ENCODE results near the gene EHD4. TPM values are rescaled to one million over a fixed set of nuclear protein-coding genes. Genes with fewer than 3 reads are reported as not detected.

Gene EHD4
- total RNA-seq, 1 donor from 2014 or later: 18.8 TPM

GRCh38 chr15:41852736-41853590 lies 119.4 kb downstream of the EHD4 start:
- TF ChIP-seq CTCF (conservative IDR thresholded peaks at IDR 0.05): no peak
- Mint-ChIP-seq H3K4me1 (ENCODE audit: unreplicated experiment) (peaks cover 4% of the 10 kb centered on the region), H3K4me3 (no peak overlapping the region), H3K9me3 (no peaks in the 10 kb centered on the region), H3K27me3 (no peaks in the 10 kb centered on the region), H3K27ac (no peak overlapping the region), H3K36me3 (peaks cover 5% of the 10 kb centered on the region)
- no peak for DNase-seq (ENCODE audit: extremely low spot score, unreplicated experiment)

GRCh38 chr15:41851755-41852370 lies 120.5 kb downstream of the EHD4 start:
- Mint-ChIP-seq H3K27me3 (no peaks in the 10 kb centered on the region), H3K4me3 (no peak overlapping the region), H3K27ac (no peak overlapping the region), H3K4me1 (ENCODE audit: unreplicated experiment) (peaks cover 4% of the 10 kb centered on the region), H3K9me3 (no peaks in the 10 kb centered on the region), H3K36me3 (peaks cover 5% of the 10 kb centered on the region)
- DNase-seq (ENCODE audit: extremely low spot score, unreplicated experiment): no peak
- no peak for TF ChIP-seq CTCF (conservative IDR thresholded peaks at IDR 0.05)

GRCh38 chr15:41851167-41851523 lies 121.2 kb downstream of the EHD4 start:
- H3K4me3 Mint-ChIP-seq: no peak overlapping the region
- H3K4me1 Mint-ChIP-seq (ENCODE audit: unreplicated experiment): peaks cover 4% of the 10 kb centered on the region
- no peak for DNase-seq (ENCODE audit: extremely low spot score, unreplicated experiment)
- no peaks in the 10 kb centered on the region for H3K9me3 Mint-ChIP-seq
- TF ChIP-seq CTCF (conservative IDR thresholded peaks at IDR 0.05): no peak
- H3K27ac Mint-ChIP-seq: no peak overlapping the region
- H3K36me3 Mint-ChIP-seq: peaks cover 5% of the 10 kb centered on the region
- H3K27me3 Mint-ChIP-seq: no peaks in the 10 kb centered on the region

GRCh38 chr15:41850482-41851166 lies 121.7 kb downstream of the EHD4 start:
- Mint-ChIP-seq H3K4me3 (no peak overlapping the region), H3K27ac (no peak overlapping the region), H3K9me3 (no peaks in the 10 kb centered on the region)

GRCh38 chr15:41849861-41850260 lies 122.5 kb downstream of the EHD4 start:
- no peak overlapping the region for H3K27ac Mint-ChIP-seq

More at GRCh38 chr15:41850482-41851166, 121.7 kb downstream of the EHD4 start:
- no peak for TF ChIP-seq CTCF (conservative IDR thresholded peaks at IDR 0.05)
- Mint-ChIP-seq H3K36me3 (peaks cover 5% of the 10 kb centered on the region), H3K27me3 (no peaks in the 10 kb centered on the region), H3K4me1 (ENCODE audit: unreplicated experiment) (peaks cover 3% of the 10 kb centered on the region)
- no peak for DNase-seq (ENCODE audit: extremely low spot score, unreplicated experiment)

More at GRCh38 chr15:41849861-41850260, 122.5 kb downstream of the EHD4 start:
- Mint-ChIP-seq H3K27me3 (no peaks in the 10 kb centered on the region), H3K4me3 (no peak overlapping the region), H3K4me1 (ENCODE audit: unreplicated experiment) (no peaks in the 10 kb centered on the region), H3K9me3 (no peaks in the 10 kb centered on the region), H3K36me3 (peaks cover 5% of the 10 kb centered on the region)
- TF ChIP-seq CTCF (conservative IDR thresholded peaks at IDR 0.05): no peak
- no peak for DNase-seq (ENCODE audit: extremely low spot score, unreplicated experiment)

All from type B pancreatic cell (in vitro differentiated cells).